ENCODE results near the gene HEXD. TPM values are rescaled to one million over a fixed set of nuclear protein-coding genes. Genes with fewer than 3 reads are reported as not detected.

HEXD gene
- total and polyA plus RNA-seq, 2 of the 8 experiments (the other 6 are each of a cell fraction or from before 2014, with no cell fraction given): 20.6 to 21.8 TPM

GRCh38 chr17:82479602-82480001 is 61.5 kb downstream of the HEXD start:
- H3K27me3 ChIP-seq (replicated peaks in 1 of 4; ENCODE audit: control insufficient read depth in 3 of 4, extremely low read depth in 1 of 4, insufficient read depth in 3 of 4, low read length in 3 of 4): no peaks in the 10 kb centered on the region
- peak overlapping the region; percentile 57; the same call in 1 of the 2 replicates for H4K8ac ChIP-seq (ENCODE audit: extremely low read depth, insufficient read depth, low read length)
- H3K9ac ChIP-seq (replicated peaks in 1 of 4; ENCODE audit: extremely low read depth in 1 of 4, low read depth in 3 of 4, low read length in 3 of 4): no peak overlapping the region
- H3K4ac ChIP-seq (replicated peaks; ENCODE audit: insufficient read length, low read depth, low read length): no peak overlapping the region
- no peaks in the 10 kb centered on the region for H3K9me3 ChIP-seq (ENCODE audit: insufficient read depth in 2 of 2, low read depth in 1 of 2, low read length in 1 of 2)
- 97% methylated on average over 5 of the region's 5 CpGs; no CpG with 5 or more reads in 1 of the 2 experiments for WGBS, 2 experiments (ENCODE audit: extremely low coverage in 1 of 2, insufficient coverage in 1 of 2, insufficient read length in 1 of 2, insufficient replicate concordance in 2 of 2, low coverage in 1 of 2, low lambda C conversion rate in 2 of 2, missing lambda C conversion rate in 1 of 2)
- no peak overlapping the region for H2BK5ac ChIP-seq (ENCODE audit: low read depth, low read length)
- no peak overlapping the region for H3K14ac ChIP-seq (ENCODE audit: insufficient read length)
- DNase-seq (ENCODE audit: low read depth in 1 of 2, low spot score in 2 of 2) (no peak), FAIRE-seq (no peak)
- H3K79me1 ChIP-seq (ENCODE audit: low read depth, low read length): no peaks in the 10 kb centered on the region
- no peak overlapping the region for H3K4me3 ChIP-seq (ENCODE audit: extremely low read depth in 1 of 4, insufficient read depth in 2 of 4, low read depth in 3 of 4, low read length in 4 of 4)
- H2AFZ ChIP-seq (ENCODE audit: low read length): no peak overlapping the region
- POLR2A ChIA-PET (ENCODE audit: partially characterized antibody): interaction anchor here (2.4 kb wide), 1 partner anchor 12 kb away, joined by 7 read pairs; no protein-coding TSS in a partner anchor
- H3K4me1 ChIP-seq (replicated peaks in 1 of 4; ENCODE audit: control insufficient read depth in 3 of 4, insufficient read depth in 4 of 4, low read length in 3 of 4): no peaks in the 10 kb centered on the region
- peaks cover 2 to 4% of the 10 kb centered on the region in 2 experiments for H4K20me1 ChIP-seq (replicated peaks in 1 of 2; ENCODE audit: control insufficient read depth in 1 of 2, insufficient read depth in 2 of 2, low read length in 2 of 2)
- H3K23ac ChIP-seq (ENCODE audit: insufficient read length): no peak overlapping the region
- H2BK120ac ChIP-seq (replicated peaks; ENCODE audit: low read depth, low read length): no peak overlapping the region
- no peaks in the 10 kb centered on the region for H3K23me2 ChIP-seq (ENCODE audit: low read depth, low read length)
- no peak overlapping the region for H2AK5ac ChIP-seq (ENCODE audit: low read depth, low read length)
- no peak overlapping the region for H2BK12ac ChIP-seq (ENCODE audit: low read depth, low read length)
- H3K79me2 ChIP-seq (ENCODE audit: control insufficient read depth in 1 of 2, insufficient read depth in 2 of 2, low read length in 2 of 2): no peaks in the 10 kb centered on the region
- no peak overlapping the region for H4K5ac ChIP-seq (ENCODE audit: insufficient read length, low read depth, low read length)
- CTCF ChIA-PET (ENCODE audit: partially characterized antibody): interaction anchor here (0.5 to 2.0 kb wide), 7 partner anchors 10 to 80 kb away, joined by 3 to 7 read pairs (median 3); no protein-coding TSS in a partner anchor
- no peak overlapping the region for H4K91ac ChIP-seq (replicated peaks; ENCODE audit: insufficient read length, low read length)
- peaks cover 14 to 39% (median 28%) of the 10 kb centered on the region in 4 experiments; a peak in 7 of 8 replicates for H3K36me3 ChIP-seq (ENCODE audit: control insufficient read depth in 2 of 4, insufficient read depth in 4 of 4, low read length in 3 of 4)
- H2BK15ac ChIP-seq (ENCODE audit: low read length): no peak overlapping the region
- no peak overlapping the region for H3K27ac ChIP-seq (ENCODE audit: low read depth, low read length)
- no peak overlapping the region for H3K56ac ChIP-seq (replicated peaks; ENCODE audit: insufficient read length, low read depth, low read length)
- no peak overlapping the region for H3K18ac ChIP-seq (ENCODE audit: extremely low read depth, low read length)
- no peak overlapping the region for H3K4me2 ChIP-seq (ENCODE audit: insufficient read depth in 1 of 2, low read depth in 2 of 2, low read length in 2 of 2)
- no peak overlapping the region for H2BK20ac ChIP-seq (ENCODE audit: low read length)
- TF ChIP-seq CBX5 (IDR thresholded peaks at IDR 0.05; ENCODE audit: low read depth, low read length) (no peak), PHF8 (conservative IDR thresholded peaks at IDR 0.05; ENCODE audit: low read depth, low read length) (no peak), CREB1 (IDR thresholded peaks at IDR 0.05) (no peak), HDAC6 (IDR thresholded peaks at IDR 0.05; ENCODE audit: low read depth, low read length) (no peak), MAFK (IDR thresholded peaks at IDR 0.05; ENCODE audit: low read depth, low read length) (no peak), CTBP2 (IDR thresholded peaks at IDR 0.05; ENCODE audit: borderline replicate concordance, insufficient read depth, insufficient read length, low read length) (no peak), ZNF274 (IDR thresholded peaks at IDR 0.05; ENCODE audit: borderline replicate concordance, extremely low read depth, low read length) (no peak), NANOG (IDR thresholded peaks at IDR 0.05; ENCODE audit: insufficient read depth, low read depth, low read length, poor library complexity, severe bottlenecking) (no peak), ATF2 (IDR thresholded peaks at IDR 0.05; ENCODE audit: low read length) (no peak), RXRA (IDR thresholded peaks at IDR 0.05; ENCODE audit: insufficient read depth, low read depth, low read length) (no peak), RFX5 (IDR thresholded peaks at IDR 0.05; ENCODE audit: borderline replicate concordance, low read depth, low read length) (no peak), SP1 (IDR thresholded peaks at IDR 0.05; ENCODE audit: low read depth, low read length) (no peak), SRF (IDR thresholded peaks at IDR 0.05; ENCODE audit: low read depth, low read length) (no peak)
